NOMO-1 treated with dmso at 0.1 percent for 144 hours (cell line): ENCODE measurements around the gene PRX.
"Not testable (repeated sequence)": the region's sequence is repeated elsewhere in the genome, so short reads cannot be mapped to it uniquely, and the experiment has no call there.

Experiments
- DNase-seq: peaks from one replicate; lab custom pipeline; 2025; ENCODE audit not compliant: unreplicated experiment; lab: John Stamatoyannopoulos, UW

The PRX gene

GRCh38 chr19:40393894-40394815, 19.0 kb downstream of the PRX start:
- no peak for DNase-seq

- no peak for DNase-seq
Observed at GRCh38 chr19:40392894-40393517, 20.2 kb downstream of the PRX start.

GRCh38 chr19:40392123-40392522, 21.1 kb downstream of the PRX start:
- DNase-seq = no peak

GRCh38 chr19:40390084-40390742, 23.0 kb downstream of the PRX start, which contains the start of gene HIPK4:
Gene HIPK4 (minus strand): TSS chr19:40390181. CDS start chr19:40389902, 279 bp downstream.
- no peak for DNase-seq

- DNase-seq = no peak
Observed at GRCh38 chr19:40389404-40390083, 23.6 kb downstream of the PRX start.

- no peak for DNase-seq
Observed at GRCh38 chr19:40388481-40388880, 24.7 kb downstream of the PRX start.

- no peak for DNase-seq
Observed at GRCh38 chr19:40387155-40387554, 26.0 kb downstream of the PRX start.

GRCh38 chr19:40383668-40384248, 29.4 kb downstream of the PRX start:
- no peak for DNase-seq

GRCh38 chr19:40381321-40381720, 31.9 kb downstream of the PRX start:
- DNase-seq = no peak

- DNase-seq = no peak
Observed at GRCh38 chr19:40380199-40381037, 32.8 kb downstream of the PRX start.

GRCh38 chr19:40379446-40380198, 33.6 kb downstream of the PRX start:
- no peak for DNase-seq

GRCh38 chr19:40378509-40378908, 34.7 kb downstream of the PRX start:
- no peak for DNase-seq

GRCh38 chr19:40377876-40378385, 35.2 kb downstream of the PRX start:
- no peak for DNase-seq

GRCh38 chr19:40376286-40376862, 36.8 kb downstream of the PRX start:
- DNase-seq = no peak

GRCh38 chr19:40374084-40374483, 39.1 kb downstream of the PRX start:
- DNase-seq = no peak

GRCh38 chr19:40371802-40372122, 41.4 kb downstream of the PRX start:
- no peak for DNase-seq

- no peak for DNase-seq
Observed at GRCh38 chr19:40370997-40371801, 42.0 kb downstream of the PRX start.

- DNase-seq = not testable (repeated sequence)
Observed at GRCh38 chr19:40370253-40370652, 42.9 kb downstream of the PRX start.
